GM10266 (cell line): ENCODE measurements around the gene RILPL1.
"Not testable (repeated sequence)": the region's sequence is repeated elsewhere in the genome, so short reads cannot be mapped to it uniquely, and the experiment has no call there.

ENCODE experiments used
- DNase-seq: peaks from one replicate; pipeline ENCODE4 v3.0.0; 2012; ENCODE audit errors: extremely low spot score
- CTCF ChIP-seq: IDR thresholded peaks from 2 replicates; pipeline ENCODE4 v1.5.1; 2012; ENCODE audit warnings: mild to moderate bottlenecking, low read depth; ENCODE audit not compliant: control insufficient read depth, insufficient read depth; ENCODE audit errors: missing control alignments

RILPL1 gene

GRCh38 chr12:123483602-123484248 is 49.8 kb downstream of the RILPL1 start:
- TF ChIP-seq CTCF = no peak
- peak; percentile 19 for DNase-seq

GRCh38 chr12:123482876-123483275 is 50.6 kb downstream of the RILPL1 start:
- DNase-seq = no peak
- no peak for TF ChIP-seq CTCF

GRCh38 chr12:123481251-123481650 is 52.3 kb downstream of the RILPL1 start:
- not testable (repeated sequence) for DNase-seq

GRCh38 chr12:123479442-123480180 is 53.9 kb downstream of the RILPL1 start:
- no peak for TF ChIP-seq CTCF
- DNase-seq = no peak

GRCh38 chr12:123478762-123479161 is 54.8 kb downstream of the RILPL1 start:
- DNase-seq = no peak

GRCh38 chr12:123478069-123478468 is 55.5 kb downstream of the RILPL1 start:
- DNase-seq = no peak
- TF ChIP-seq CTCF = no peak

More at GRCh38 chr12:123478762-123479161, 54.8 kb downstream of the RILPL1 start:
- TF ChIP-seq CTCF = no peak

GRCh38 chr12:123475246-123475703 is 58.2 kb downstream of the RILPL1 start:
- TF ChIP-seq CTCF = no peak
- DNase-seq = no peak
